Breast epithelium (tissue), 4 donors: ENCODE measurements around the gene CT45A5. TPM values are rescaled to one million over a fixed set of nuclear protein-coding genes. Genes with fewer than 3 reads are reported as not detected.
"Not testable (repeated sequence)": the region's sequence is repeated elsewhere in the genome, so short reads cannot be mapped to it uniquely, and the experiment has no call there.

ENCODE experiments used
- DNase-seq, 2 donors: peaks; one replicate each; pipeline ENCODE4 v3.0.0-alpha.2; 2019; ENCODE audit warnings: low spot score in 2 of 2
- H3K27ac ChIP-seq, 2 donors: fragments of 200-600 bp; sonication (generic) in 1 of 2; one replicate each; pipeline ENCODE4 v1.5.1; 2016 to 2019; ENCODE audit warnings: mild to moderate bottlenecking in 1 of 2
- H3K27me3 ChIP-seq, 2 donors: fragments of 200-600 bp; sonication (generic) in 1 of 2; one replicate each; pipeline versions ENCODE4 v1.5.1 to v1.6.0; 2017 to 2019; ENCODE audit warnings: control low read depth in 1 of 2, mild to moderate bottlenecking in 1 of 2
- H3K36me3 ChIP-seq: fragments of 200-600 bp; one replicate; pipeline ENCODE4 v1.5.1; 2019
- H3K4me1 ChIP-seq, 2 donors: fragments of 200-600 bp; sonication (generic); one replicate each; pipeline ENCODE4 v1.5.1; 2016 to 2019; ENCODE audit warnings: control low read depth in 1 of 2
- H3K4me3 ChIP-seq, 3 donors: fragments of 200-600 bp; sonication (generic); 1 replicate in 2 of 3; 2 replicates in 1 of 3; pipeline ENCODE4 v1.5.1; 2016 to 2019; ENCODE audit warnings: mild to moderate bottlenecking in 3 of 3, moderate library complexity in 2 of 3
- H3K9me3 ChIP-seq, 2 donors: fragments of 200-600 bp; sonication (generic) in 1 of 2; one replicate each; pipeline ENCODE4 v1.5.1; 2016 to 2019; ENCODE audit warnings: control low read depth in 1 of 2
- CTCF ChIP-seq, 3 donors: fragments of 450-650 bp; IDR thresholded peaks; one replicate each; pipeline ENCODE4 v1.5.1; 2016 to 2017; ENCODE audit warnings: antibody characterized with exemption in 3 of 3, mild to moderate bottlenecking in 3 of 3, moderate library complexity in 3 of 3
- POLR2A ChIP-seq: fragments of 450-650 bp; IDR thresholded peaks from one replicate; pipeline ENCODE4 v1.6.1; 2016; ENCODE audit warnings: antibody characterized with exemption, mild to moderate bottlenecking, moderate library complexity
- POLR2AphosphoS5 ChIP-seq, 3 donors: sonication (generic); formaldehyde crosslinking; IDR thresholded peaks; one replicate each; pipeline ENCODE4 v1.6.1; 2017; ENCODE audit warnings: antibody characterized with exemption in 3 of 3
- intact Hi-C: fragments of 100-400 bp; cut with DNase I; formaldehyde crosslinking; loops from one replicate; pipeline ENCODE4 v1.15.1; 2023; ENCODE audit warnings: low total_unique reads
- total RNA-seq, 3 donors: library from RNA; depleted of rRNA; stranded (reverse); fragments of >200 nt; gene quantifications; one replicate each; pipeline ENCODE4 v1.1.0, GENCODE V29; 2016

Gene CT45A5
- total RNA-seq: not detected

- intact Hi-C loops, H3K4me1 ChIP-seq, H3K4me3 ChIP-seq, H3K27me3 ChIP-seq, DNase-seq, H3K27ac ChIP-seq, H3K9me3 ChIP-seq, H3K36me3 ChIP-seq: not testable (repeated sequence)
Measured at GRCh38 chrX:135785403-135785802, at the start of gene CT45A5. Gene CT45A5 (minus strand): TSS chrX:135785503. CDS start chrX:135781729, 3,774 bp downstream.

GRCh38 chrX:135819912-135820311, 34.6 kb upstream of the CT45A5 start, which contains the start of gene CT45A2:
Gene CT45A2 (minus strand): TSS chrX:135820012. CDS start chrX:135816265, 3,747 bp downstream.
- H3K27ac ChIP-seq, intact Hi-C loops, H3K36me3 ChIP-seq, H3K27me3 ChIP-seq, H3K4me3 ChIP-seq, H3K4me1 ChIP-seq, DNase-seq, H3K9me3 ChIP-seq: not testable (repeated sequence)

- H3K27me3 ChIP-seq, H3K36me3 ChIP-seq, intact Hi-C loops: not testable (repeated sequence)
Measured at GRCh38 chrX:135802687-135803086, 17.4 kb upstream of the CT45A5 start, which contains the start of gene CT45A6. Gene CT45A6 (minus strand): TSS chrX:135802787. CDS start chrX:135798993, 3,794 bp downstream.

GRCh38 chrX:135768091-135768490, 17.2 kb downstream of the CT45A5 start, which contains the start of gene CT45A3:
Gene CT45A3 (minus strand): TSS chrX:135768191. CDS start chrX:135764444, 3,747 bp downstream.
- DNase-seq: not testable (repeated sequence)

More at GRCh38 chrX:135802687-135803086, 17.4 kb upstream of the CT45A5 start, which contains the start of gene CT45A6:
- H3K27ac ChIP-seq, H3K9me3 ChIP-seq, H3K4me1 ChIP-seq, DNase-seq, H3K4me3 ChIP-seq: not testable (repeated sequence)

GRCh38 chrX:135744739-135745138, 40.6 kb downstream of the CT45A5 start:
- H3K9me3 ChIP-seq, intact Hi-C loops, H3K4me3 ChIP-seq, H3K27me3 ChIP-seq, H3K36me3 ChIP-seq, H3K27ac ChIP-seq, DNase-seq, H3K4me1 ChIP-seq: not testable (repeated sequence)

More at GRCh38 chrX:135768091-135768490, 17.2 kb downstream of the CT45A5 start, which contains the start of gene CT45A3:
- H3K9me3 ChIP-seq, H3K27me3 ChIP-seq, H3K36me3 ChIP-seq, H3K4me3 ChIP-seq, H3K27ac ChIP-seq, H3K4me1 ChIP-seq, intact Hi-C loops: not testable (repeated sequence)

- Histone ChIP-seq H3K27me3 (peaks cover 0 to 2% of the 10 kb centered on the region in 2 donors), H3K4me3 (no peak overlapping the region), H3K27ac (no peak overlapping the region), H3K4me1 (no peaks in the 10 kb centered on the region), H3K9me3 (no peaks in the 10 kb centered on the region), H3K36me3 (no peaks in the 10 kb centered on the region)
- TF ChIP-seq POLR2AphosphoS5 (IDR thresholded peaks at IDR 0.05): no peak
- no peak for TF ChIP-seq CTCF (IDR thresholded peaks at IDR 0.05)
- no peak for TF ChIP-seq POLR2A
- no peak for DNase-seq
- intact Hi-C loops: no loop called here
Measured at GRCh38 chrX:135741192-135741715, 44.0 kb downstream of the CT45A5 start.

- Histone ChIP-seq H3K36me3 (no peaks in the 10 kb centered on the region), H3K27ac (no peak overlapping the region), H3K27me3 (no peaks in the 10 kb centered on the region), H3K4me3 (no peak overlapping the region), H3K9me3 (no peaks in the 10 kb centered on the region), H3K4me1 (no peaks in the 10 kb centered on the region)
- TF ChIP-seq POLR2AphosphoS5 (IDR thresholded peaks at IDR 0.05) (no peak), POLR2A (no peak), CTCF (IDR thresholded peaks at IDR 0.05) (no peak)
- DNase-seq: no peak
- intact Hi-C loops: no loop called here
Measured at GRCh38 chrX:135740681-135741149, 44.6 kb downstream of the CT45A5 start.
